AG04449 (cell line): ENCODE results near the gene MVB12B.

Experiments used
- CTCF ChIA-PET: fragments of 350-600 bp; formaldehyde crosslinking; extraction: SDS; loops from one replicate; lab custom pipeline; 2021; ENCODE audit warnings: antibody characterized with exemption; lab: Yijun Ruan, JAX
- POLR2A ChIA-PET: fragments of 400-600, 350-600 bp; formaldehyde crosslinking; extraction: SDS; loops from one replicate; lab custom pipeline; 2020; ENCODE audit warnings: antibody characterized with exemption, inconsistent platforms; lab: Yijun Ruan, JAX
- DNase-seq: peaks from one replicate; pipeline ENCODE4 v3.0.0-alpha.2; 2010; ENCODE audit warnings: low read depth, low spot score
- H3K4me3 ChIP-seq: 2 replicates; pipeline ENCODE4 v1.5.1; 2011; ENCODE audit warnings: low read depth, mild to moderate bottlenecking, control low read depth, low read length
- TF ChIP-seq, protein P1 (sequence below): IDR thresholded peaks from one replicate; pipeline ENCODE4 v1.5.1; 2011; ENCODE audit warnings: mild to moderate bottlenecking, moderate library complexity, low read length, control low read depth, inconsistent platforms; ENCODE audit not compliant: insufficient read depth; ENCODE audit errors: missing control alignments

The MVB12B gene

DNA sequence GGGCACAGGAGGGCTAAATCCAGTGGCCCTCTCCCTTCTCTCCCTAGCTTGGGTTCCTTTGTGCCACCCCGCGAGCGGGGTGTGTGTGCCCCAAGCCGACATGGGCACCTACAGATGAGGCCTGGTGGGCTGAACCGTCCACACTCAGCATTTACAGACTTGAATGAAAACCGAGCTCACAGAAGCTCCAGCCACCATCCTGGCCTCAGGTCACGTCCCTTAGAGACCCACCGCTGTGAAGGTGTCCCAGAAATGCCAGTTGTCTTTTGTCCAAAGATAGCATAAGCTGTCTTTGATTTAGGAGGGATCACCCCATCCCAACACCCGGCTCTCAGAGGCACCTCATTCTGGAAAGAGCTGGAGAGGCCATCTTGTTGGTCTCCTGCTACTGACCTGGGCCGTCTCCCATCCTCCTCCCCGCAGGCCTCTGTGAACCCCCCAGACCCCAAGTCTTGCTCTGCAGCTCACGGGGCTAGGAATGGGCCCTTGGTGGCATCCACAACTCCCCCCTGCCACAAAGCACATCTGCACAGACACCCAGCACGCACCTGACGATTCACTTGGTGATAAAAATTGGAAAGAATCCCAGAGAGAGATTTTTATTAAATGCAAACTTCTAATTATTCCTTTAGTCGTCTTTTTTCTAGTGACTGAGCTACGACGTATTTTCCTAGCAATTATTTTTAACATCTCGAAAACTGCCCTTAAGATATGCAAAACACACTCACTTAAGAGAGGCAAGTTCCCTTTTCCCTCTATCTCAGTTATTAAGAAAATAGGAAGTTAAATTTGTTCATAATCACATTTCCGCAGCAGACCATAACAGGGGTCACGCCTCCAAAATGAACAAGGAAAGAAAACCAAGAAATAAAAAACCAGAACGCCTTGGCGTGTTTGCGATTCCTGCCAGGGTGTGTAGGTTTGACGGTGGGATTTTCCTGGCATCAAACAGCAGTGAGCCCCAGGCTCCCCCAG is 206.6 kb downstream of the MVB12B start:
- H3K4me3 ChIP-seq = no peak overlapping the region
- POLR2A ChIA-PET = no interaction called here
- DNase-seq = no peak
- CTCF ChIA-PET = interaction anchor here (0.8 to 5.2 kb wide), 6 partner anchors 12 to 78 kb away, joined by 3 to 25 read pairs (median 4); no protein-coding TSS in a partner anchor
- TF ChIP-seq, protein P1, sequence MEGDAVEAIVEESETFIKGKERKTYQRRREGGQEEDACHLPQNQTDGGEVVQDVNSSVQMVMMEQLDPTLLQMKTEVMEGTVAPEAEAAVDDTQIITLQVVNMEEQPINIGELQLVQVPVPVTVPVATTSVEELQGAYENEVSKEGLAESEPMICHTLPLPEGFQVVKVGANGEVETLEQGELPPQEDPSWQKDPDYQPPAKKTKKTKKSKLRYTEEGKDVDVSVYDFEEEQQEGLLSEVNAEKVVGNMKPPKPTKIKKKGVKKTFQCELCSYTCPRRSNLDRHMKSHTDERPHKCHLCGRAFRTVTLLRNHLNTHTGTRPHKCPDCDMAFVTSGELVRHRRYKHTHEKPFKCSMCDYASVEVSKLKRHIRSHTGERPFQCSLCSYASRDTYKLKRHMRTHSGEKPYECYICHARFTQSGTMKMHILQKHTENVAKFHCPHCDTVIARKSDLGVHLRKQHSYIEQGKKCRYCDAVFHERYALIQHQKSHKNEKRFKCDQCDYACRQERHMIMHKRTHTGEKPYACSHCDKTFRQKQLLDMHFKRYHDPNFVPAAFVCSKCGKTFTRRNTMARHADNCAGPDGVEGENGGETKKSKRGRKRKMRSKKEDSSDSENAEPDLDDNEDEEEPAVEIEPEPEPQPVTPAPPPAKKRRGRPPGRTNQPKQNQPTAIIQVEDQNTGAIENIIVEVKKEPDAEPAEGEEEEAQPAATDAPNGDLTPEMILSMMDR = no peak

DNA sequence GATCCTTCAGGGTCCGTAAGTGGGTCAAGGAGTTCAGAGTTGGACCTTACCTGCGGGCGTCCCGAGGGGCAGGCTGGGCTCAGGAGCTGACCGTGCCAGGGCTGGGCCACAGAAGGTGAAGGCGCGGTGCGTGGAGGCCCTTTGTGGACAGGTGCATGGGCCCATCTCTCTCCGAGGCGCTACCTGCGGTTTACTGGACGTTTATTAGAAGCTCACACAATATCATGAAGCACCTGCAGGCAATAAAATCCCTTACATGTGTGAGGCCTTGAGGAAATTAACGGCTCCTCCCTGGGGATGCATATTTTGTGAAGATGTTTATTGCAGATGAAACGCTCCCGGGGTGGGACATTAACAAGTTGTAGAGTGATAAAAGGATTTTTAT is 207.3 kb downstream of the MVB12B start:
- DNase-seq = no peak
- TF ChIP-seq, protein P1 = no peak
- no peak overlapping the region for H3K4me3 ChIP-seq
- ChIA-PET POLR2A (no interaction called here), CTCF (interaction anchor here (1.0 to 5.2 kb wide), 3 partner anchors 24 to 43 kb away, joined by 3 to 25 read pairs (median 16); no protein-coding TSS in a partner anchor)

DNA sequence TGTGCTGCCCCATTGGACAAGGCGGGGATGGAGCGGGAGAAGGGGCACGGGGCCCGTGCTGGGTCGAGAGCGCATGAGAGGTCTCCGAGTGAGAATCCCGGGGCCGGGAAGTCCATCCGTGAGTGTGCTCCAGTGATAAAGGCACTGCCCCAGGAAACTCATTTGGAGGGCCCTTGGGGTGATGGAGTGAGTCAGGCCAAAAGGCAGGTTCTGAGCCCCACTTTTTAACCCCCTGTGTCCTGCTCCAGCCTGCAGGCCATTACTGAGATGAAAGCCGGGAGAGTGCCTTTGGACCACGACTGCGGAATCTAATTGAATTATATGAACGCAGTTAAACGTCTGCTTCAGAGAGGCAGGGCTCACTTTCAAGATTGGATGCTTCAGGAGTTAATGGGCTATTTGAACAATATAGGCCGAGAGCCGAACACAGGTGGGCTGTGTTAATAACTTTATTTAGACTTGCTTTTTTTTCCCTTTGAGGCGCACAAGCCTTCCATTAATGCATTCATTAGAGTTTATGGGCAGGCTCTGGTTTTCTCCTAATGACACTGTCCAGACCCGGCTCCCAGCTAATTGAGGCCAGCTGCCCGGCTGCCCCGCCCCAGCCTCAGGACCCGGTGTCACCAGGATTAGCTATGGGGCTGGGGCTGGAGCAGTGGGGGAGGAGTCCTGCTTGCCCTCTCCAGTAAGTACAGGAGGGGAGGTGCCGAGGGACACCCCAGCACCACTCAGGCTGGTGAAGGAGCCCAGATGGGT is 208.0 kb downstream of the MVB12B start:
- ChIA-PET CTCF (interaction anchor here (1.2 to 5.2 kb wide), 2 partner anchors 23 to 34 kb away, joined by 3 to 25 read pairs; no protein-coding TSS in a partner anchor), POLR2A (no interaction called here)
- TF ChIP-seq, protein P1 = no peak
- no peak for DNase-seq
- no peak overlapping the region for H3K4me3 ChIP-seq

DNA sequence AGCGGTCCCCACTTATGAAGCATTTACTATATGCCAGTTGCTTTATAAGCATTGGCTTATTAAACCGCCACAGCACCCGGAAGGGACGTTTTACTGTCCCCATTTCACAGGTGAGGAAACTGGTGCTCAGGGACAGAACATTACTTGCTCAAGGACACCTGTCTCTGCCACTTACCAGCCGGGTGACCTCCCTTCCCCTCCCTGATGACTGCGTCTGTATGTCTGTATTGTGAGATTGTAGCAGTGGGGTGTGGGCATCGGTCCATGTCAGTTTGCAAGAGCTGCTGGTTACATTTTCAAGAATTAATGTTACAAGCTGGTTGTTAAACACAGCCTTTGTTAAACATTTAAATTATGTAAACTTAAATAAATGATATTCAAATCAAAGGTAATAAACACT is 209.5 kb downstream of the MVB12B start:
- H3K4me3 ChIP-seq = no peak overlapping the region
- ChIA-PET CTCF (interaction anchor here (0.7 to 1.6 kb wide), 8 partner anchors 9 to 45 kb away, joined by 3 to 4 read pairs (median 3); no protein-coding TSS in a partner anchor), POLR2A (no interaction called here)
- no peak for DNase-seq
- TF ChIP-seq, protein P1 = no peak

DNA sequence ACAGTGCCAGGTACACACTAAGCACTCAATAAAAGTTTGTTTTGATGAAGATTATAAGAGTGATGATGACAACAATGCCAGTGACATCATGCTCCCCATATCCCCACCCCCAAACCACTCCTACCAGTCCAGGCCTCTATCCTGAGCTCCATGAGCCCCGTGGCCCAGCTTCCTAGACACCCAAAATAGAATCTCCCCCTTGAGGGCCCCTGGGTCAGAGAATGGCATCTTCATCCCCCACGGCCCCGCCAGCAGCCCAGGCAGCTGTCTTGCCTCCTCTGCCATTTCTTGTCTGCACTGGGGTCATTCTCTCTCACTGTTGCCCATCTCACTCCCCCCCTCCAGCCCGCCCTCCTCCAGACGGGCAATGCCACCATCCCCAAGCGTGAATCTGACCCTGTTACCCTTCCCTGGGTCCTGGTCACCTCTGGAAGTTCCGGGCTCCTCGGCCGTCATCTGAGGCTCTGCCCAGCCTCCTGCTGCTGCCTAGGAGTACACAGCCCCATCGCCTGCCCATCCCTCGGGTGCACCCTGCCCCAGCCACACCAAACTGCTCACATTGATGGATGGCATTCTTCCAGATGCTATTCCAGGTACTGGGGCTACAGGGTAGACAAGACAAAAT is 210.3 kb downstream of the MVB12B start:
- TF ChIP-seq, protein P1 = no peak
- no peak overlapping the region for H3K4me3 ChIP-seq
- DNase-seq = no peak
- CTCF ChIA-PET = interaction anchor here (0.7 to 1.6 kb wide), 7 partner anchors 10 to 46 kb away, joined by 3 to 4 read pairs (median 3); no protein-coding TSS in a partner anchor
- POLR2A ChIA-PET = no interaction called here
